Esophagus squamous epithelium (tissue), 4 donors: ENCODE results near the gene ITK.

ENCODE experiments used
- POLR2A ChIP-seq, 4 donors: fragments of 450-650 bp; IDR thresholded peaks; one replicate each; pipeline ENCODE4 v1.6.1; 2017; ENCODE audit warnings: antibody characterized with exemption in 4 of 4, mild to moderate bottlenecking in 4 of 4, moderate library complexity in 3 of 4
- TF ChIP-seq, protein P1 (sequence below), 6 experiments: fragments of 450-650 bp in 4 of 6; fragments of 200-600 bp in 2 of 6; sonication (generic) in 2 of 6; IDR thresholded peaks; one replicate each; pipeline ENCODE4 v1.5.1; 2016 to 2019; ENCODE audit warnings: antibody characterized with exemption in 6 of 6, mild to moderate bottlenecking in 4 of 6, moderate library complexity in 4 of 6

DNA sequence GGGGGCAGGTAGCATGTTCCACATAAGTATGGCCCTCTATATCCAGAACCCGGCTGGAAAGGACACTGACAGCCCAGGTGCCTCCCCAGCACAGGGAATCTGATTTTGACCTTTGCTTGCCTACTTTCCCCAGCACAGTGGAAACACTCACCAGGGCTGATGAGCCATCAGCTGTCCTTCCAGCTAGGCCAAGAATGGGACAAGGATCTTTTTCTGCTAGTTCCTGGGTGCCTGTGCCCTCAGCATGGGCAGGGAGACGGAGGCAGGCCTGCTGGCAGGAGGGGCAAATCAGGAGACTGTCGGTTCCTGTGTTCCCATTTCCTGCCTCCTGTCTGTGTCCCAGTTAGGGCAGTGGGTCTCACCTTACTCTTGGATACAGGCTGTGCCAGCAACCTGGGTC is 86.4 kb downstream of the ITK start:
- TF ChIP-seq POLR2A (IDR thresholded peaks at IDR 0.05), result no peak
- TF ChIP-seq, protein P1, sequence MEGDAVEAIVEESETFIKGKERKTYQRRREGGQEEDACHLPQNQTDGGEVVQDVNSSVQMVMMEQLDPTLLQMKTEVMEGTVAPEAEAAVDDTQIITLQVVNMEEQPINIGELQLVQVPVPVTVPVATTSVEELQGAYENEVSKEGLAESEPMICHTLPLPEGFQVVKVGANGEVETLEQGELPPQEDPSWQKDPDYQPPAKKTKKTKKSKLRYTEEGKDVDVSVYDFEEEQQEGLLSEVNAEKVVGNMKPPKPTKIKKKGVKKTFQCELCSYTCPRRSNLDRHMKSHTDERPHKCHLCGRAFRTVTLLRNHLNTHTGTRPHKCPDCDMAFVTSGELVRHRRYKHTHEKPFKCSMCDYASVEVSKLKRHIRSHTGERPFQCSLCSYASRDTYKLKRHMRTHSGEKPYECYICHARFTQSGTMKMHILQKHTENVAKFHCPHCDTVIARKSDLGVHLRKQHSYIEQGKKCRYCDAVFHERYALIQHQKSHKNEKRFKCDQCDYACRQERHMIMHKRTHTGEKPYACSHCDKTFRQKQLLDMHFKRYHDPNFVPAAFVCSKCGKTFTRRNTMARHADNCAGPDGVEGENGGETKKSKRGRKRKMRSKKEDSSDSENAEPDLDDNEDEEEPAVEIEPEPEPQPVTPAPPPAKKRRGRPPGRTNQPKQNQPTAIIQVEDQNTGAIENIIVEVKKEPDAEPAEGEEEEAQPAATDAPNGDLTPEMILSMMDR (IDR thresholded peaks at IDR 0.05), result no peak
